Central memory CD8-positive, alpha-beta T cell (primary cell): Measurements from ENCODE around the gene SLC19A2.
"Not testable (repeated sequence)": the region's sequence is repeated elsewhere in the genome, so short reads cannot be mapped to it uniquely, and the experiment has no call there.

ENCODE experiments used
- ATAC-seq: fragments of 150-1000 bp; cut with Tn5 transposase; replicated peaks from 2 replicates; pipeline ENCODE4 v1.10.0; 2022; ENCODE audit warnings: mild to moderate bottlenecking, moderate FRiP score, moderate number of reproducible peaks; ENCODE audit not compliant: poor library complexity, severe bottlenecking; ENCODE audit errors: extremely low read depth
- DNase-seq, 2 donors: peaks; one replicate each; pipeline ENCODE4 v3.0.0; 2021; ENCODE audit warnings: low spot score in 2 of 2
- H3K27ac Mint-ChIP-seq: one replicate; pipeline ENCODE4 v1.8.0; 2022; ENCODE audit warnings: low read depth, mild to moderate bottlenecking, moderate library complexity, mixed read lengths
- H3K27me3 Mint-ChIP-seq: one replicate; pipeline ENCODE4 v1.8.0; 2022; ENCODE audit warnings: mixed read lengths
- H3K36me3 Mint-ChIP-seq: one replicate; pipeline ENCODE4 v1.8.0; 2022; ENCODE audit warnings: mild to moderate bottlenecking, moderate library complexity, mixed read lengths; ENCODE audit not compliant: insufficient read depth
- H3K4me1 Mint-ChIP-seq: one replicate; pipeline ENCODE4 v1.8.0; 2022; ENCODE audit warnings: mixed read lengths
- H3K4me3 Mint-ChIP-seq: one replicate; pipeline ENCODE4 v1.8.0; 2022; ENCODE audit warnings: mild to moderate bottlenecking, moderate library complexity, mixed read lengths
- H3K9me3 Mint-ChIP-seq: one replicate; pipeline ENCODE4 v1.8.0; 2022; ENCODE audit warnings: mixed read lengths

Gene SLC19A2

GRCh38 chr1:169521226-169521625 is 35.5 kb upstream of the SLC19A2 start:
- Mint-ChIP-seq H3K36me3 (no peaks in the 10 kb centered on the region), H3K4me1 (no peaks in the 10 kb centered on the region), H3K9me3 (no peaks in the 10 kb centered on the region), H3K4me3 (no peak overlapping the region), H3K27me3 (no peaks in the 10 kb centered on the region), H3K27ac (no peak overlapping the region)
- DNase-seq (no peak), ATAC-seq (no peak)

GRCh38 chr1:169517558-169518186 is 31.9 kb upstream of the SLC19A2 start:
- no peaks in the 10 kb centered on the region for H3K9me3 Mint-ChIP-seq
- no peaks in the 10 kb centered on the region for H3K4me1 Mint-ChIP-seq
- no peak overlapping the region for H3K27ac Mint-ChIP-seq
- H3K36me3 Mint-ChIP-seq = no peaks in the 10 kb centered on the region
- H3K27me3 Mint-ChIP-seq = no peaks in the 10 kb centered on the region
- DNase-seq (no peak), ATAC-seq (no peak)
- no peak overlapping the region for H3K4me3 Mint-ChIP-seq

- Mint-ChIP-seq H3K36me3 (no peaks in the 10 kb centered on the region), H3K4me1 (no peaks in the 10 kb centered on the region), H3K27me3 (no peaks in the 10 kb centered on the region), H3K4me3 (no peak overlapping the region), H3K27ac (no peak overlapping the region), H3K9me3 (no peaks in the 10 kb centered on the region)
- DNase-seq = no peak
- no peak for ATAC-seq
These were observed 29.9 kb upstream of the SLC19A2 start for GRCh38 chr1:169515641-169516040.

- DNase-seq (no peak), ATAC-seq (no peak)
- no peak overlapping the region for H3K27ac Mint-ChIP-seq
- no peaks in the 10 kb centered on the region for H3K4me1 Mint-ChIP-seq
- no peaks in the 10 kb centered on the region for H3K9me3 Mint-ChIP-seq
- H3K36me3 Mint-ChIP-seq = no peaks in the 10 kb centered on the region
- H3K27me3 Mint-ChIP-seq = no peaks in the 10 kb centered on the region
- H3K4me3 Mint-ChIP-seq = no peak overlapping the region
These were observed 29.0 kb upstream of the SLC19A2 start for GRCh38 chr1:169514566-169515270.

GRCh38 chr1:169513208-169513607 is 27.5 kb upstream of the SLC19A2 start:
- H3K27me3 Mint-ChIP-seq = no peaks in the 10 kb centered on the region
- no peaks in the 10 kb centered on the region for H3K36me3 Mint-ChIP-seq
- no peak for ATAC-seq
- peaks cover 6% of the 10 kb centered on the region for H3K4me1 Mint-ChIP-seq
- H3K9me3 Mint-ChIP-seq = no peaks in the 10 kb centered on the region
- H3K4me3 Mint-ChIP-seq = no peak overlapping the region
- no peak overlapping the region for H3K27ac Mint-ChIP-seq
- DNase-seq = no peak

GRCh38 chr1:169511316-169512005 is 25.7 kb upstream of the SLC19A2 start:
- H3K4me3 Mint-ChIP-seq = no peak overlapping the region
- no peaks in the 10 kb centered on the region for H3K36me3 Mint-ChIP-seq
- DNase-seq (no peak), ATAC-seq (no peak)
- H3K27ac Mint-ChIP-seq = no peak overlapping the region
- no peaks in the 10 kb centered on the region for H3K27me3 Mint-ChIP-seq
- no peaks in the 10 kb centered on the region for H3K9me3 Mint-ChIP-seq
- peaks cover 6% of the 10 kb centered on the region for H3K4me1 Mint-ChIP-seq

GRCh38 chr1:169510060-169510459 is 24.3 kb upstream of the SLC19A2 start:
- Mint-ChIP-seq H3K4me1 (peaks cover 6% of the 10 kb centered on the region), H3K27me3 (no peaks in the 10 kb centered on the region), H3K9me3 (no peaks in the 10 kb centered on the region), H3K4me3 (no peak overlapping the region), H3K27ac (no peak overlapping the region), H3K36me3 (no peaks in the 10 kb centered on the region)
- no peak for ATAC-seq
- no peak for DNase-seq

GRCh38 chr1:169509354-169509753 is 23.6 kb upstream of the SLC19A2 start:
- Mint-ChIP-seq H3K4me1 (peaks cover 6% of the 10 kb centered on the region), H3K27me3 (no peaks in the 10 kb centered on the region), H3K4me3 (no peak overlapping the region), H3K27ac (no peak overlapping the region), H3K9me3 (no peaks in the 10 kb centered on the region), H3K36me3 (no peaks in the 10 kb centered on the region)
- DNase-seq = no peak
- no peak for ATAC-seq

GRCh38 chr1:169508432-169509338 is 22.9 kb upstream of the SLC19A2 start:
- DNase-seq (no peak), ATAC-seq (no peak)
- Mint-ChIP-seq H3K27ac (no peak overlapping the region), H3K4me3 (peak overlapping the region; percentile 23), H3K27me3 (no peaks in the 10 kb centered on the region), H3K36me3 (no peaks in the 10 kb centered on the region), H3K9me3 (no peaks in the 10 kb centered on the region), H3K4me1 (peaks cover 6% of the 10 kb centered on the region)

- ATAC-seq (no peak), DNase-seq (no peak)
- no peak overlapping the region for H3K4me3 Mint-ChIP-seq
- no peaks in the 10 kb centered on the region for H3K36me3 Mint-ChIP-seq
- H3K27ac Mint-ChIP-seq = no peak overlapping the region
- H3K9me3 Mint-ChIP-seq = no peaks in the 10 kb centered on the region
- H3K4me1 Mint-ChIP-seq = peaks cover 6% of the 10 kb centered on the region
- no peaks in the 10 kb centered on the region for H3K27me3 Mint-ChIP-seq
These were observed 21.7 kb upstream of the SLC19A2 start for GRCh38 chr1:169507413-169507812.

GRCh38 chr1:169503601-169504000 is 17.9 kb upstream of the SLC19A2 start:
- not testable (repeated sequence) for DNase-seq, H3K27ac Mint-ChIP-seq, ATAC-seq, H3K4me1 Mint-ChIP-seq, H3K36me3 Mint-ChIP-seq, H3K4me3 Mint-ChIP-seq, H3K9me3 Mint-ChIP-seq
- H3K27me3 Mint-ChIP-seq = peaks cover 25% of the 10 kb centered on the region

GRCh38 chr1:169499807-169500206 is 14.1 kb upstream of the SLC19A2 start:
- ATAC-seq = no peak
- DNase-seq = no peak
- Mint-ChIP-seq H3K27me3 (peaks cover 50% of the 10 kb centered on the region), H3K4me3 (no peak overlapping the region), H3K9me3 (no peaks in the 10 kb centered on the region), H3K4me1 (no peaks in the 10 kb centered on the region), H3K36me3 (no peaks in the 10 kb centered on the region), H3K27ac (no peak overlapping the region)
